Liver (tissue), 9 donors: ENCODE measurements around the gene ALDOA. TPM values are rescaled to one million over a fixed set of nuclear protein-coding genes. Genes with fewer than 3 reads are reported as not detected.

Experiments used
- DNase-seq: peaks from one replicate; pipeline ENCODE4 v3.0.0-alpha.2; 2017; ENCODE audit warnings: low spot score
- H3K27ac ChIP-seq, 2 donors: one replicate each; pipeline ENCODE4 v1.7.0; 2013; ENCODE audit warnings: inconsistent platforms in 2 of 2, low read length in 2 of 2, control low read depth in 1 of 2, low read depth in 1 of 2, mild to moderate bottlenecking in 1 of 2
- H3K27me3 ChIP-seq, 4 donors: one replicate each; pipeline versions ENCODE4 v1.6.1 to v1.7.0; 2013; ENCODE audit warnings: low read length in 3 of 4, inconsistent platforms in 1 of 4, mild to moderate bottlenecking in 1 of 4, moderate library complexity in 1 of 4; ENCODE audit not compliant: control insufficient read depth in 4 of 4, insufficient read depth in 4 of 4
- H3K36me3 ChIP-seq, 4 donors: one replicate each; pipeline versions ENCODE4 v1.6.1 to v1.7.0; 2013; ENCODE audit warnings: low read length in 3 of 4, mild to moderate bottlenecking in 3 of 4, low read depth in 1 of 4, moderate library complexity in 1 of 4; ENCODE audit not compliant: control insufficient read depth in 4 of 4, insufficient read depth in 3 of 4
- H3K4me1 ChIP-seq, 4 donors: one replicate each; pipeline versions ENCODE4 v1.6.1 to v1.7.0; 2013; ENCODE audit warnings: low read length in 3 of 4, mild to moderate bottlenecking in 3 of 4, moderate library complexity in 1 of 4; ENCODE audit not compliant: control insufficient read depth in 4 of 4, insufficient read depth in 4 of 4
- H3K4me3 ChIP-seq, 3 donors: one replicate each; pipeline versions ENCODE4 v1.6.1 to v1.7.0; 2013; ENCODE audit warnings: low read length in 3 of 3, control low read depth in 1 of 3, low read depth in 1 of 3, mild to moderate bottlenecking in 1 of 3
- H3K9ac ChIP-seq, 2 donors: one replicate each; pipeline ENCODE4 v1.7.0; 2013; ENCODE audit warnings: low read length in 2 of 2, mild to moderate bottlenecking in 2 of 2, moderate library complexity in 2 of 2, control low read depth in 1 of 2, low read depth in 1 of 2
- H3K9me3 ChIP-seq, 4 donors: one replicate each; pipeline versions ENCODE4 v1.6.1 to v1.7.0; 2013; ENCODE audit warnings: low read length in 3 of 4; ENCODE audit not compliant: control insufficient read depth in 4 of 4
- EGR1 ChIP-seq, 2 donors: IDR thresholded peaks; 2 replicates each; pipeline ENCODE4 v1.6.1; 2016 to 2018; ENCODE audit warnings: antibody characterized with exemption in 2 of 2, low read depth in 2 of 2
- FOXA1 ChIP-seq: IDR thresholded peaks from 2 replicates; pipeline ENCODE4 v1.6.1; 2016; ENCODE audit warnings: antibody characterized with exemption
- GABPA ChIP-seq, 2 donors: IDR thresholded peaks in 1 of 2; conservative IDR thresholded peaks in 1 of 2; 2 replicates each; pipeline ENCODE4 v1.6.1; 2016; ENCODE audit warnings: antibody characterized with exemption in 2 of 2, mild to moderate bottlenecking in 1 of 2, moderate library complexity in 1 of 2
- HNF4A ChIP-seq, 2 donors: conservative IDR thresholded peaks; 2 replicates each; pipeline ENCODE4 v1.6.1; 2016; ENCODE audit warnings: antibody characterized with exemption in 2 of 2, mild to moderate bottlenecking in 2 of 2
- HNF4G ChIP-seq: IDR thresholded peaks from 2 replicates; pipeline ENCODE4 v1.6.1; 2016; ENCODE audit warnings: antibody characterized with exemption
- JUND ChIP-seq, 2 donors: IDR thresholded peaks; 2 replicates each; pipeline ENCODE4 v1.6.1; 2016; ENCODE audit warnings: antibody characterized with exemption in 2 of 2
- MAX ChIP-seq: IDR thresholded peaks from 2 replicates; pipeline ENCODE4 v1.6.1; 2016; ENCODE audit warnings: antibody characterized with exemption
- RAD21 ChIP-seq, 2 donors: IDR thresholded peaks; 2 replicates each; pipeline ENCODE4 v1.6.1; 2016; ENCODE audit warnings: antibody characterized with exemption in 2 of 2, mild to moderate bottlenecking in 2 of 2
- REST ChIP-seq: IDR thresholded peaks from 2 replicates; pipeline ENCODE4 v1.6.1; 2016; ENCODE audit warnings: antibody characterized with exemption, mild to moderate bottlenecking
- RXRA ChIP-seq, 2 donors: IDR thresholded peaks; 2 replicates each; pipeline ENCODE4 v1.6.1; 2017 to 2018; ENCODE audit warnings: antibody characterized with exemption in 2 of 2, mild to moderate bottlenecking in 1 of 2
- SP1 ChIP-seq: IDR thresholded peaks from 2 replicates; pipeline ENCODE4 v1.6.1; 2018; ENCODE audit warnings: antibody characterized with exemption, mild to moderate bottlenecking
- TAF1 ChIP-seq: conservative IDR thresholded peaks from 2 replicates; pipeline ENCODE4 v1.6.1; 2016; ENCODE audit warnings: antibody characterized with exemption, mild to moderate bottlenecking
- YY1 ChIP-seq: IDR thresholded peaks from 2 replicates; pipeline ENCODE4 v1.6.1; 2016; ENCODE audit warnings: antibody characterized with exemption, mild to moderate bottlenecking
- ZBTB33 ChIP-seq: IDR thresholded peaks from 2 replicates; pipeline ENCODE4 v1.6.1; 2016; ENCODE audit warnings: antibody characterized with exemption
- WGBS: extraction: QIAGEN DNeasy Blood & Tissue Kit; methylation state at CpG from one replicate; pipeline ENCODE4 v1.1.7; 2013; 5-methylcytosine and 5-hydroxymethylcytosine counted together
- polyA plus RNA-seq, 2 donors: library from polyadenylated mRNA; stranded (reverse) in 1 of 2; unstranded in 1 of 2; fragments of 200-250 nt in 1 of 2; fragments of >200 nt in 1 of 2; fragmentation: Nextera tagmentation in 1 of 2; extraction: Ambion mirVana in 1 of 2; gene quantifications; one replicate each; pipeline versions ENCODE4 v1.2.1 to v1.2.3, GENCODE V29; 2013 to 2015
- total RNA-seq, 2 donors: library from RNA; depleted of rRNA; stranded (reverse); fragments of >200 nt; gene quantifications; one replicate each; pipeline ENCODE4 v1.2.3, GENCODE V29; 2014
- donor health status: healthy.
- donor health status: healthy.
- donor health status: healthy.
- donor health status: healthy.
- donor health status: healthy.

The ALDOA gene
- total and polyA plus RNA-seq, 4 donors: 96.8 to 251 (median 121) TPM

DNA sequence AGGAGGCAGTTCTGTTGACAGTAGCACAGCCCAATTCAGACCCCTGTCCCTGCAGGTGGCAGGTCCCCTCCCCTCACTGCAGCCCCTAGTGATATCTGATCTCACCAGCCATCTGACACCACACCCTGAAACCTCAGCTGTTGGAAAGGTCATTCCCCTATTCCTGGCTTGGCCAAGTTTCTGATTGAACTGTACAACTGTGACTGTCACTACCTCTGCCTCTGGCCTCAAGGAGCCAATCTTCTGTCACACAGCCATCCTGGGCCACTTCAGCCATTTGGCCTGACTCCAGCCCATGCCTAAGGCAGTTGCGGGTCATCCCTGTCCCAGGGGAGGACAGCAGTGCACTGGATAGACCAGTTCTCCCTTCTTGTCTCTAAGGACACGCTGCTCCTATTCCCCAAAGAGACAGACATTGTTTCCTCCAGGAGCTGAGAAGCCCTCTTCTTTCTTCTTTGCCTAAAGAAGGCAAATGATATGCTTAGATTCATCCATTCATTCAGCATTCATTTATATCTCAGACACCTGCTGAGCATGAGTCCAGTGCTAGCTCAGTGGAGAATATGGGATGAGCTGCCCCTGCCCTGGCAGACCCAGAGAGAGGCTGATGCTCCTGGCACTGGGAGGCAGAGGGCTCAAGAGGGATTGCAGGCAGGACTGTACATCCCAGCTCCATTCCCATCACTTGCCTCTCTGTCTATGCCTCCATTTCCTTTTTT lies 4.6 kb upstream of the ALDOA start:
- H3K27me3 ChIP-seq: no peaks in the 10 kb centered on the region
- no peak for DNase-seq

More for the DNA sequence above, 4.6 kb upstream of the ALDOA start:
- Histone ChIP-seq H3K27ac (no peak overlapping the region), H3K9ac (no peak overlapping the region), H3K9me3 (no peaks in the 10 kb centered on the region), H3K4me3 (no peak overlapping the region), H3K36me3 (no peaks in the 10 kb centered on the region), H3K4me1 (peaks cover 0 to 8% (median 3%) of the 10 kb centered on the region in 4 donors)
- TF ChIP-seq RXRA (IDR thresholded peaks at IDR 0.05) (no peak), TAF1 (no peak), GABPA (IDR thresholded peaks at IDR 0.05 in 1 of 2, conservative IDR thresholded peaks at IDR 0.05 in 1 of 2) (no peak), HNF4G (no peak), HNF4A (conservative IDR thresholded peaks at IDR 0.05) (no peak), SP1 (no peak), ZBTB33 (no peak), REST (no peak), EGR1 (IDR thresholded peaks at IDR 0.05; ENCODE audit: low read depth in 2 of 2) (no peak), FOXA1 (no peak), JUND (IDR thresholded peaks at IDR 0.05) (no peak), RAD21 (IDR thresholded peaks at IDR 0.05) (no peak), YY1 (no peak), MAX (no peak)
- WGBS: 89% methylated on average over 2 of the region's 2 CpGs
